ENCODE measurements around the gene SLC5A9.
"Not testable (repeated sequence)": the region's sequence is repeated elsewhere in the genome, so short reads cannot be mapped to it uniquely, and the experiment has no call there.

Gene SLC5A9

GRCh38 chr1:48222501-48223242 lies at the start of gene SLC5A9:
SLC5A9 (plus strand) TSS chr1:48222716; CDS start chr1:48222737, 21 bp downstream.
- no peak for DNase-seq (ENCODE audit: low spot score)

GRCh38 chr1:48175116-48175515 lies 47.4 kb upstream of the SLC5A9 start:
- no peak for DNase-seq (ENCODE audit: low spot score)

GRCh38 chr1:48177257-48177656 lies 45.3 kb upstream of the SLC5A9 start:
- DNase-seq (ENCODE audit: low spot score) = no peak

GRCh38 chr1:48181669-48182367 lies 40.7 kb upstream of the SLC5A9 start:
- DNase-seq (ENCODE audit: low spot score) = no peak

- DNase-seq (ENCODE audit: low spot score) = no peak
Observed at GRCh38 chr1:48182439-48182838, 40.1 kb upstream of the SLC5A9 start.

- no peak for DNase-seq (ENCODE audit: low spot score)
Observed at GRCh38 chr1:48186306-48186839, 36.1 kb upstream of the SLC5A9 start.

GRCh38 chr1:48187969-48188563 lies 34.5 kb upstream of the SLC5A9 start:
- no peak for DNase-seq (ENCODE audit: low spot score)

- DNase-seq (ENCODE audit: low spot score) = no peak
Observed at GRCh38 chr1:48190881-48191280, 31.6 kb upstream of the SLC5A9 start.

GRCh38 chr1:48194801-48195200 lies 27.7 kb upstream of the SLC5A9 start:
- DNase-seq (ENCODE audit: low spot score) = no peak

- no peak for DNase-seq (ENCODE audit: low spot score)
Observed at GRCh38 chr1:48196237-48196636, 26.3 kb upstream of the SLC5A9 start.

- no peak for DNase-seq (ENCODE audit: low spot score)
Observed at GRCh38 chr1:48198970-48199369, 23.5 kb upstream of the SLC5A9 start.

- DNase-seq (ENCODE audit: low spot score) = no peak
Observed at GRCh38 chr1:48200166-48200900, 22.2 kb upstream of the SLC5A9 start.

GRCh38 chr1:48202030-48202752 lies 20.3 kb upstream of the SLC5A9 start:
- DNase-seq (ENCODE audit: low spot score) = peak; percentile 41

GRCh38 chr1:48203287-48203900 lies 19.1 kb upstream of the SLC5A9 start:
- no peak for DNase-seq (ENCODE audit: low spot score)

- DNase-seq (ENCODE audit: low spot score) = no peak
Observed at GRCh38 chr1:48205522-48205921, 17.0 kb upstream of the SLC5A9 start.

GRCh38 chr1:48206371-48206770 lies 16.1 kb upstream of the SLC5A9 start:
- no peak for DNase-seq (ENCODE audit: low spot score)

- no peak for DNase-seq (ENCODE audit: low spot score)
Observed at GRCh38 chr1:48207131-48207530, 15.4 kb upstream of the SLC5A9 start.

GRCh38 chr1:48207536-48208075 lies 14.9 kb upstream of the SLC5A9 start:
- no peak for DNase-seq (ENCODE audit: low spot score)

- no peak for DNase-seq (ENCODE audit: low spot score)
Observed at GRCh38 chr1:48208251-48208650, 14.3 kb upstream of the SLC5A9 start.

GRCh38 chr1:48208652-48209051 lies 13.9 kb upstream of the SLC5A9 start:
- DNase-seq (ENCODE audit: low spot score) = no peak

- DNase-seq (ENCODE audit: low spot score) = not testable (repeated sequence)
Observed at GRCh38 chr1:48213462-48213861, 9.1 kb upstream of the SLC5A9 start.
